Measurements from ENCODE around the gene PLCL1. TPM values are rescaled to one million over a fixed set of nuclear protein-coding genes. Genes with fewer than 3 reads are reported as not detected.

PLCL1 gene
- total RNA-seq, 1 experiment from 2014 or later, result 0.07 TPM

GRCh38 chr2:197857476-197858107 lies 53.2 kb downstream of the PLCL1 start:
- Histone ChIP-seq H3K27me3 (ENCODE audit: insufficient read depth, low read length) (peaks cover 26% of the 10 kb centered on the region), H3K27ac (ENCODE audit: low read depth, low read length) (no peak overlapping the region), H3K9me2 (ENCODE audit: insufficient read depth) (no peaks in the 10 kb centered on the region), H3K36me3 (ENCODE audit: control insufficient read depth in 1 of 2, insufficient read depth in 2 of 2, low read length in 2 of 2) (no peaks in the 10 kb centered on the region), H3K4me1 (ENCODE audit: control insufficient read depth in 1 of 2, insufficient read depth in 2 of 2, low read length in 2 of 2) (no peaks in the 10 kb centered on the region), H3K9ac (ENCODE audit: low read length) (no peak overlapping the region), H3K4me2 (ENCODE audit: low read length) (no peak overlapping the region), H3K9me3 (ENCODE audit: control insufficient read depth in 1 of 2, insufficient read depth in 1 of 2, low read depth in 1 of 2, low read length in 2 of 2) (no peaks in the 10 kb centered on the region), H3K79me2 (ENCODE audit: insufficient read depth, low read length) (no peaks in the 10 kb centered on the region), H4K20me1 (ENCODE audit: insufficient read depth) (no peaks in the 10 kb centered on the region), H3K4me3 (replicated peaks in 1 of 2; ENCODE audit: low read depth in 1 of 2, low read length in 2 of 2) (no peak overlapping the region), H2AFZ (ENCODE audit: low read depth, low read length, poor library complexity, severe bottlenecking) (no peak overlapping the region)
- CTCF ChIA-PET, result no interaction called here
- intact Hi-C loops (cut with micrococcal nuclease), result no loop called here
- ATAC-seq, result no peak
- BruUV-seq (replicated peaks), result no TSS peak
- RAD21 ChIA-PET (ENCODE audit: low non-redundant PET in 1 of 2, low total read pairs in 2 of 2, uncharacterized antibody in 2 of 2, unreplicated experiment in 2 of 2), result no interaction called here
- no peak for TF ChIP-seq SP1 (IDR thresholded peaks at IDR 0.05; ENCODE audit: low read depth)
- no peak for TF ChIP-seq CTCF (IDR thresholded peaks at IDR 0.05 in 2 of 3, conservative IDR thresholded peaks at IDR 0.05 in 1 of 3; ENCODE audit: borderline replicate concordance in 1 of 3, insufficient read depth in 1 of 3, low read depth in 2 of 3, low read length in 2 of 3)
- no peak for TF ChIP-seq FOSL1 (IDR thresholded peaks at IDR 0.05; ENCODE audit: low read depth)
- no peak for TF ChIP-seq SIN3A (IDR thresholded peaks at IDR 0.05; ENCODE audit: low read depth)
- TF ChIP-seq ZFX (IDR thresholded peaks at IDR 0.05), result no peak
- TF ChIP-seq EZH2phosphoT487 (IDR thresholded peaks at IDR 0.05; ENCODE audit: borderline replicate concordance), result no peak
- no peak for TF ChIP-seq EZH2 (IDR thresholded peaks at IDR 0.05)
- no peak for TF ChIP-seq POLR2A (IDR thresholded peaks at IDR 0.05; ENCODE audit: borderline replicate concordance, extremely low read depth, insufficient read depth, insufficient read length)
- TF ChIP-seq ATF3 (IDR thresholded peaks at IDR 0.05), result no peak
- TF ChIP-seq EGR1 (IDR thresholded peaks at IDR 0.05; ENCODE audit: low read depth), result no peak
- no peak for TF ChIP-seq ZBTB33 (IDR thresholded peaks at IDR 0.05; ENCODE audit: extremely low read depth, insufficient replicate concordance, low read length)
- no peak for TF ChIP-seq ELF1 (IDR thresholded peaks at IDR 0.05; ENCODE audit: borderline replicate concordance, low read depth)
- no peak for TF ChIP-seq REST (IDR thresholded peaks at IDR 0.05; ENCODE audit: low read depth)
- no peak for TF ChIP-seq SRF (IDR thresholded peaks at IDR 0.05; ENCODE audit: low read depth)
- TF ChIP-seq POLR2AphosphoS5 (IDR thresholded peaks at IDR 0.05; ENCODE audit: low read depth, low read length), result no peak
- TF ChIP-seq MAX (IDR thresholded peaks at IDR 0.05), result no peak
- no peak for TF ChIP-seq CEBPB (IDR thresholded peaks at IDR 0.05; ENCODE audit: low read depth)
- TF ChIP-seq YY1 (IDR thresholded peaks at IDR 0.05; ENCODE audit: extremely low read depth, insufficient replicate concordance, low read depth, low read length), result no peak
- TF ChIP-seq CBX3 (IDR thresholded peaks at IDR 0.05; ENCODE audit: low read depth), result no peak
- no peak for DNase-seq (ENCODE audit: low read depth, low spot score)
- POLR2A ChIA-PET, result no interaction called here

Measured in HCT116 (cell line).